Gastroesophageal sphincter (tissue), 3 donors: ENCODE data around the gene HEXB.

Source experiments
- CTCF ChIP-seq, 4 experiments: fragments of 200-600 bp in 2 of 4; fragments of 450-650 bp in 2 of 4; sonication (generic) in 1 of 4; IDR thresholded peaks; one replicate each; pipeline ENCODE4 v1.5.1; 2017 to 2019; ENCODE audit warnings: antibody characterized with exemption in 4 of 4, mild to moderate bottlenecking in 2 of 4, moderate library complexity in 2 of 4
- EP300 ChIP-seq: sonication (generic); formaldehyde crosslinking; IDR thresholded peaks from one replicate; pipeline ENCODE4 v1.6.1; 2017; ENCODE audit warnings: antibody characterized with exemption, mild to moderate bottlenecking
- POLR2A ChIP-seq, 2 donors: fragments of 450-650 bp; IDR thresholded peaks; one replicate each; pipeline ENCODE4 v1.6.1; 2017; ENCODE audit warnings: antibody characterized with exemption in 2 of 2, mild to moderate bottlenecking in 2 of 2, moderate library complexity in 1 of 2
- POLR2AphosphoS5 ChIP-seq: sonication (generic); formaldehyde crosslinking; IDR thresholded peaks from one replicate; pipeline ENCODE4 v1.6.1; 2017; ENCODE audit warnings: antibody characterized with exemption

GRCh38 chr5:74649421-74649973 lies 35.5 kb upstream of the HEXB start:
- TF ChIP-seq CTCF (IDR thresholded peaks at IDR 0.05), result no peak
- TF ChIP-seq POLR2AphosphoS5, result no peak
- TF ChIP-seq POLR2A (IDR thresholded peaks at IDR 0.05), result no peak
- no peak for TF ChIP-seq EP300
